K562 (cell line): Measurements from ENCODE around the gene SLBP. TPM values are rescaled to one million over a fixed set of nuclear protein-coding genes. Genes with fewer than 3 reads are reported as not detected.

Source experiments
- CBFB ChIP-seq: sonication (generic); formaldehyde crosslinking; IDR thresholded peaks from 2 replicates; pipeline ENCODE4 v1.4.0; 2020; ENCODE audit warnings: mild to moderate bottlenecking, missing genetic modification reagents
- E2F3 ChIP-seq: fragments of 250-450 bp; sonication (Bioruptor Pico); IDR thresholded peaks from 2 replicates; pipeline ENCODE4 v1.4.0; 2020; ENCODE audit warnings: mild to moderate bottlenecking
- ETV6 ChIP-seq, 3 experiments: fragments of 150-350 bp in 1 of 3; sonication (generic) in 1 of 3; formaldehyde crosslinking in 1 of 3; IDR thresholded peaks; 2 replicates each; pipeline versions ENCODE4 v1.6.1 to v1.8.0; 2014 to 2022; ENCODE audit warnings: borderline replicate concordance in 2 of 3, low read depth in 2 of 3, antibody characterized with exemption in 1 of 3, low read length in 1 of 3, mild to moderate bottlenecking in 1 of 3, missing genetic modification reagents in 1 of 3
- GABPA ChIP-seq: fragments of 200-800 bp; sonication (Bioruptor generic); conservative IDR thresholded peaks from 2 replicates; pipeline ENCODE4 v1.6.1; 2016; ENCODE audit warnings: low read depth, missing genetic modification characterization, missing compliant biosample characterization
- MAFG ChIP-seq: fragments of 450-650 bp; conservative IDR thresholded peaks from 2 replicates; pipeline ENCODE4 v1.6.1; 2016; ENCODE audit warnings: missing genetic modification characterization, missing compliant biosample characterization
- NFYB ChIP-seq: IDR thresholded peaks from 2 replicates; pipeline ENCODE4 v1.6.1; 2011; ENCODE audit warnings: mild to moderate bottlenecking, moderate library complexity; ENCODE audit not compliant: insufficient read length; ENCODE audit errors: extremely low read depth
- PRPF4 ChIP-seq: fragments of 200-400 bp; formaldehyde crosslinking; IDR thresholded peaks from one replicate; pipeline ENCODE4 v1.6.1; 2017; ENCODE audit warnings: low read length, low read depth, mild to moderate bottlenecking; ENCODE audit not compliant: insufficient read depth, poor library complexity, severe bottlenecking
- RUNX1 ChIP-seq: sonication (generic); IDR thresholded peaks from 2 replicates; pipeline ENCODE4 v1.6.1; 2016; ENCODE audit warnings: antibody characterized with exemption, low read depth
- SAP30 ChIP-seq: fragments of 200-600 bp; sonication (generic); IDR thresholded peaks from 2 replicates; pipeline ENCODE4 v1.6.1; 2012; ENCODE audit warnings: borderline replicate concordance, low read depth, mild to moderate bottlenecking, moderate library complexity, low read length, control low read depth, inconsistent platforms; ENCODE audit not compliant: insufficient read depth, poor library complexity, severe bottlenecking
- SMAD3 ChIP-seq: fragments of 450-650 bp; formaldehyde crosslinking; conservative IDR thresholded peaks from 2 replicates; pipeline ENCODE4 v1.4.0; 2020; ENCODE audit warnings: mild to moderate bottlenecking
- SREBF2 ChIP-seq: sonication (generic); formaldehyde crosslinking; IDR thresholded peaks from 2 replicates; pipeline ENCODE4 v1.4.0; 2020; ENCODE audit warnings: mild to moderate bottlenecking, missing genetic modification reagents
- ZNF140 ChIP-seq: fragments of 250-450 bp; sonication (Bioruptor Pico); IDR thresholded peaks from 2 replicates; pipeline ENCODE4 v1.8.0; 2021; ENCODE audit warnings: moderate library complexity, mild to moderate bottlenecking, inconsistent platforms
- ZNF232 ChIP-seq: sonication (generic); formaldehyde crosslinking; IDR thresholded peaks from 2 replicates; pipeline ENCODE4 v1.8.0; 2022; ENCODE audit warnings: mild to moderate bottlenecking, missing genetic modification reagents
- ZNF444 ChIP-seq: fragments of 250-450 bp; sonication (Bioruptor Pico); IDR thresholded peaks from 2 replicates; pipeline ENCODE4 v1.4.0; 2020; ENCODE audit warnings: mild to moderate bottlenecking, moderate library complexity
- polyA plus RNA-seq, 8 experiments: library from polyadenylated mRNA; depleted of rRNA in 4 of 8; stranded (reverse) in 5 of 8; unstranded in 3 of 8; fragments of >200 nt; fragmentation: Nextera tagmentation in 2 of 8; fragmentation: Illumina TruSeq in 1 of 8; extraction: Ambion mirVana in 2 of 8; extraction: Trizol in 1 of 8; gene quantifications; 2 replicates each; pipeline versions ENCODE4 v1.2.1 to v1.2.3, GENCODE V29; 2011 to 2014; ENCODE audit warnings: inconsistent platforms in 1 of 8, missing spikeins in 1 of 8
- total RNA-seq, 7 experiments: library from RNA; depleted of rRNA in 6 of 7; stranded (reverse); fragments of >200 nt in 6 of 7; fragmentation: Illumina TruSeq in 2 of 7; extraction: Trizol in 2 of 7; gene quantifications; 2 replicates each; pipeline versions ENCODE4 v1.2.1 to v1.2.3, GENCODE V29; 2011 to 2021; ENCODE audit warnings: low replicate concordance in 1 of 7
- TF ChIP-seq, protein P1 (sequence below): sonication (generic); formaldehyde crosslinking; IDR thresholded peaks from 2 replicates; pipeline ENCODE4 v1.8.0; 2022; ENCODE audit warnings: mild to moderate bottlenecking, low read depth, missing genetic modification reagents
- TF ChIP-seq, protein P2 (sequence below): fragments of 450-650 bp; formaldehyde crosslinking; IDR thresholded peaks from 2 replicates; pipeline ENCODE4 v1.4.0; 2022; ENCODE audit warnings: missing genetic modification characterization
- TF ChIP-seq, protein P3 (sequence below): fragments of 250-450 bp; sonication (Bioruptor Pico); IDR thresholded peaks from 2 replicates; pipeline ENCODE4 v1.9.0; 2021; ENCODE audit warnings: mild to moderate bottlenecking, inconsistent platforms
- TF ChIP-seq, protein P4 (sequence below): fragments of 250-450 bp; sonication (Bioruptor Pico); IDR thresholded peaks from 2 replicates; pipeline ENCODE4 v1.5.0; 2021; ENCODE audit warnings: mild to moderate bottlenecking, moderate library complexity

Gene SLBP
- total and polyA plus RNA-seq, 9 of the 15 experiments (the other 6 are each of a cell fraction or from before 2014, with no cell fraction given): 49.4 to 221 (median 162) TPM

DNA sequence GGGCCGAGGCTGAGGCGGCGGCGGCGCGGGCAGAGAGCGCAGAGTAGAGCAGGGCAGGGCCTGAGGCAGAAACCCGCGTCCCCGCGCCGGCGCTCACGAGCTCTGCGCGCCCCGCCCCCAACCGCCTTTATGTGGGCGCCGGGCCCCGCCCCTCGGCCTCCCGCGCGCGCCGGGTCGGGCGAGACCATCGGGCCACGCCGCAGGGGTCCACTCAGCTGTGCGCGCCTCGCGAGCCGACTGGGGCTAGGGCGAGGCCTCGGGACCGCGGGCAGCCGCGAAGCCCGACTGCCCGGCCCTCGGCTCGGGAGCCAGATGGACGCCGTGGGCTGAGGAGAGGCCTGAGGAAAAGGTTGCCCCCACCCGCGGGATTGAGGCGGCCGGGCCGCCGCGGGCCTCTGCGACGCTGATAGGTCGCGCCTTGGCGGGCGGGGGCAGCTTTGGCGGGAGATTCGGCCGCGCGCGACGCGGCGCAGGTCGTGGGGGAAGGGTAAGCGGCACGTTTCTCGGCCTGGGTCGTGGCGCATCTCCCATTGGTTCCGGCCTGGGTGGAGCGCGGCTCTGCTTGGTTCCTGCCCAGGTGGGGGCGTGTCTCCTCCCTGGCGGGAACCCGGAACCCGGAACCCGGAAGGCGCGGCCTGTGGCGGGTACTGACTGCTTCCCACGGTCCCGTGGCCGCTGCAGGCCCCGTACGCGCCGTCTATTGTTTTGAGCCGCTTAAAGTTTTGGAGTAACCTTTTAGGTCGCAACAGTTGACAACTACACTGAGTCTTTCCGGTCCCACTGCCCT is at the start of gene SLBP (continued):
- TF ChIP-seq GABPA (tag): peak; percentile 85
- no peak for TF ChIP-seq SREBF2
- TF ChIP-seq ZNF140 (CRISPR knock-in tag): no peak
- TF ChIP-seq, protein P1, sequence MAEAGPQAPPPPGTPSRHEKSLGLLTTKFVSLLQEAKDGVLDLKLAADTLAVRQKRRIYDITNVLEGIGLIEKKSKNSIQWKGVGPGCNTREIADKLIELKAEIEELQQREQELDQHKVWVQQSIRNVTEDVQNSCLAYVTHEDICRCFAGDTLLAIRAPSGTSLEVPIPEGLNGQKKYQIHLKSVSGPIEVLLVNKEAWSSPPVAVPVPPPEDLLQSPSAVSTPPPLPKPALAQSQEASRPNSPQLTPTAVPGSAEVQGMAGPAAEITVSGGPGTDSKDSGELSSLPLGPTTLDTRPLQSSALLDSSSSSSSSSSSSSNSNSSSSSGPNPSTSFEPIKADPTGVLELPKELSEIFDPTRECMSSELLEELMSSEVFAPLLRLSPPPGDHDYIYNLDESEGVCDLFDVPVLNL: peak; percentile 95
- TF ChIP-seq, protein P2, sequence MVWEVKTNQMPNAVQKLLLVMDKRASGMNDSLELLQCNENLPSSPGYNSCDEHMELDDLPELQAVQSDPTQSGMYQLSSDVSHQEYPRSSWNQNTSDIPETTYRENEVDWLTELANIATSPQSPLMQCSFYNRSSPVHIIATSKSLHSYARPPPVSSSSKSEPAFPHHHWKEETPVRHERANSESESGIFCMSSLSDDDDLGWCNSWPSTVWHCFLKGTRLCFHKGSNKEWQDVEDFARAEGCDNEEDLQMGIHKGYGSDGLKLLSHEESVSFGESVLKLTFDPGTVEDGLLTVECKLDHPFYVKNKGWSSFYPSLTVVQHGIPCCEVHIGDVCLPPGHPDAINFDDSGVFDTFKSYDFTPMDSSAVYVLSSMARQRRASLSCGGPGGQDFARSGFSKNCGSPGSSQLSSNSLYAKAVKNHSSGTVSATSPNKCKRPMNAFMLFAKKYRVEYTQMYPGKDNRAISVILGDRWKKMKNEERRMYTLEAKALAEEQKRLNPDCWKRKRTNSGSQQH (CRISPR knock-in tag): no peak
- no peak for TF ChIP-seq ZNF444 (CRISPR knock-in tag)
- peak; percentile 16 for TF ChIP-seq PRPF4
- TF ChIP-seq E2F3 (CRISPR knock-in tag): peak; percentile 99
- TF ChIP-seq RUNX1: no peak
- TF ChIP-seq, protein P3, sequence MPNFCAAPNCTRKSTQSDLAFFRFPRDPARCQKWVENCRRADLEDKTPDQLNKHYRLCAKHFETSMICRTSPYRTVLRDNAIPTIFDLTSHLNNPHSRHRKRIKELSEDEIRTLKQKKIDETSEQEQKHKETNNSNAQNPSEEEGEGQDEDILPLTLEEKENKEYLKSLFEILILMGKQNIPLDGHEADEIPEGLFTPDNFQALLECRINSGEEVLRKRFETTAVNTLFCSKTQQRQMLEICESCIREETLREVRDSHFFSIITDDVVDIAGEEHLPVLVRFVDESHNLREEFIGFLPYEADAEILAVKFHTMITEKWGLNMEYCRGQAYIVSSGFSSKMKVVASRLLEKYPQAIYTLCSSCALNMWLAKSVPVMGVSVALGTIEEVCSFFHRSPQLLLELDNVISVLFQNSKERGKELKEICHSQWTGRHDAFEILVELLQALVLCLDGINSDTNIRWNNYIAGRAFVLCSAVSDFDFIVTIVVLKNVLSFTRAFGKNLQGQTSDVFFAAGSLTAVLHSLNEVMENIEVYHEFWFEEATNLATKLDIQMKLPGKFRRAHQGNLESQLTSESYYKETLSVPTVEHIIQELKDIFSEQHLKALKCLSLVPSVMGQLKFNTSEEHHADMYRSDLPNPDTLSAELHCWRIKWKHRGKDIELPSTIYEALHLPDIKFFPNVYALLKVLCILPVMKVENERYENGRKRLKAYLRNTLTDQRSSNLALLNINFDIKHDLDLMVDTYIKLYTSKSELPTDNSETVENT: peak; percentile 69
- TF ChIP-seq MAFG (tag): no peak
- TF ChIP-seq, protein P4, sequence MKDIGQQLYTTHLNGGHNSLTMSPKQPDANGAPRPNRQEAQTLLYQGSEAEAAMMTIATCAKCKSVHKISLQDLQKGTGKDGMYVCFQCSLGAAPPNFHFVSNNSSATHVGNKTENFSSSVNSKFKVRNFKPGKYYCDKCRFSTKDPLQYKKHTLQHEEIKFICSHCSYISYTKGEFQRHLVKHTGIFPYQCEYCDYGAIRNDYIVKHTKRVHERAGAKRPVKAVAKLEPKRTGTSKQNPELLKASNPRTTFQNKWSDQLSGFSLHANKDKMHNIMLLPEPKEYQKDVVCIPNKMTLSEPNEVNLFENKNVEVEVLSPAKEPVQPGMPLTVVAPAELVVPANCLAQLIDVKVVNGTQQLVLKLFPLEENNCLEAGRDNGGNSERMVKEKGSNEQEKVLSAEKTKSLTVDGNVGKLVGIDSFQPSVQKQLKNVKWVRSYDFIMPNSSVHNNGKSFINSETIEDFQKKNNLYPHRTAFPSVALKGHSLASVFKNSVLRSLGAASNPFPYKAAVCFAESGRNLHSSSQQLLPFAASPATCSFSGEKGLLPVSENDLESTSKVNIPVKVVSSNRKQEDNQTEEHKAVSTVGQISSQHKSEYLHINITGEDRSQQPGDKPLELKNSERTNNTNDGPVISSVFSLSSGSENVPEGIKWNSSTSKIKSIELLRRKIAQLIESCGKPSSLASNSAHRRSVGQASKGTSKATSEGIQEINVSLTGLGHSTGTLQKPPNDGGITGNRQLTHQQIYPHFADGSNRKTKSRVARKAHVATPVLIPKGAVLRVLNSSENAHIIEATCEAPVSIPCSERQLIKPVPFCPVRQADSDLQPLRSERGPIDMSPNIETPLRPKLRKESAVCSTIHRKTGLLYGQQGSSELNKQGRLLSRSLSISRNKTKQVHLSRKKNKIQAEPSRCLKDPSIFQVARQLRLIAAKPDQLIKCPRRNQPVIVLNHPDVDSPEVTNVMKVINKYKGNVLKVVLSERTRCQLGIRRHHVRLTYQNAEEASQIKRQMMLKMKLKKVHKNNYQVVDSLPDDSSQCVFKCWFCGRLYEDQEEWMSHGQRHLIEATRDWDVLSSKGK (CRISPR knock-in tag): no peak
- no peak; the same call in 1 of the 2 replicates for TF ChIP-seq CBFB (CRISPR knock-in tag)
- TF ChIP-seq NFYB: peak; percentile 72
- TF ChIP-seq SAP30: peak; percentile 96
- 0 out of 4 replicates have a peak, but pooled peaks of 1 of the 2 experiments have one; percentile 32 for TF ChIP-seq ETV6 (IDR thresholded peaks at IDR 0.05; ENCODE audit: borderline replicate concordance in 1 of 2, low read depth in 2 of 2, low read length in 1 of 2)
- peak; percentile 18 for TF ChIP-seq ETV6 (CRISPR knock-in tag; IDR thresholded peaks at IDR 0.05; ENCODE audit: borderline replicate concordance)
- TF ChIP-seq ZNF232: peak; percentile 81
- no peak for TF ChIP-seq SMAD3 (CRISPR knock-in tag)
